GM12872 (cell line): ENCODE data around the gene RDH5.

ENCODE experiments used
- CTCF ChIP-seq: IDR thresholded peaks from 3 replicates; pipeline ENCODE4 v1.5.1; 2011; ENCODE audit warnings: low read depth, mild to moderate bottlenecking, low read length, moderate library complexity; ENCODE audit not compliant: insufficient read depth

The RDH5 gene

GRCh38 chr12:55741931-55742680 lies 21.9 kb downstream of the RDH5 start:
- no peak for TF ChIP-seq CTCF

- TF ChIP-seq CTCF: no peak
Measured at GRCh38 chr12:55742719-55743405, 22.7 kb downstream of the RDH5 start, which contains the start of gene GDF11. Gene GDF11 (plus strand): TSS chr12:55743122. CDS start chr12:55743317, 195 bp downstream.

- TF ChIP-seq CTCF: peak; percentile 21; the same call in 2 of the 3 replicates
Measured at GRCh38 chr12:55743406-55744339, 23.5 kb downstream of the RDH5 start.

- TF ChIP-seq CTCF: no peak
Measured at GRCh38 chr12:55744340-55745030, 24.3 kb downstream of the RDH5 start.

- no peak for TF ChIP-seq CTCF
Measured at GRCh38 chr12:55745361-55746173, 25.4 kb downstream of the RDH5 start.

GRCh38 chr12:55746174-55746912 lies 26.1 kb downstream of the RDH5 start:
- TF ChIP-seq CTCF: no peak
